ENCODE results near the gene BABAM1. TPM values are rescaled to one million over a fixed set of nuclear protein-coding genes. Genes with fewer than 3 reads are reported as not detected.

BABAM1 gene
- total RNA-seq, 8 experiments from 2014 or later, result 50.6 to 91.4 (median 64.5) TPM

- Histone ChIP-seq H3K4me3 (peak overlapping the region; percentile 57 to 89 (median 61)), H3K27ac (peak overlapping the region; percentile 80 to 84), H3K4me1 (replicated peaks in 1 of 2) (peaks cover 23 to 32% of the 10 kb centered on the region in 2 donors)
- WGBS, 10 experiments, result 0 to 28% (median 7%) methylated on average over 1 to 9 of the region's 21 CpGs; no CpG with 5 or more reads in 3 of the 10 experiments
- in situ Hi-C loops (cut with MboI; ENCODE audit: low pct_unique_long_range_greater_than_20kb in 2 of 9, low sequenced_read_pairs in 9 of 9, unreplicated experiment in 9 of 9), result no loop called here
- ATAC-seq (replicated peaks in 6 of 8), result peak in 3 of 8 experiments; percentile 41 to 53 (median 49)
These were observed 20.4 kb upstream of the BABAM1 start for GRCh38 chr19:17246681-17247425.

- 80 to 84% methylated on average over 2 to 7 of the region's 21 CpGs; no CpG with 5 or more reads in 8 of the 10 experiments for WGBS, 10 experiments
- Histone ChIP-seq H3K27ac (peak overlapping the region in 1 of 2 donors; percentile 84), H3K4me1 (replicated peaks in 1 of 2) (peaks cover 23 to 24% of the 10 kb centered on the region in 2 donors), H3K4me3 (no peak overlapping the region)
- in situ Hi-C loops (cut with MboI; ENCODE audit: low pct_unique_long_range_greater_than_20kb in 2 of 9, low sequenced_read_pairs in 9 of 9, unreplicated experiment in 9 of 9), result no loop called here
- ATAC-seq (replicated peaks in 6 of 8), result peak in 1 of 8 experiments; percentile 7
These were observed 19.0 kb upstream of the BABAM1 start for GRCh38 chr19:17248011-17248776.

GRCh38 chr19:17249887-17250548, 17.2 kb upstream of the BABAM1 start:
- in situ Hi-C loops (cut with MboI; ENCODE audit: low pct_unique_long_range_greater_than_20kb in 2 of 9, low sequenced_read_pairs in 9 of 9, unreplicated experiment in 9 of 9), result no loop called here
- Histone ChIP-seq H3K27ac (no peak overlapping the region), H3K4me3 (no peak overlapping the region), H3K4me1 (replicated peaks in 1 of 2) (peaks cover 19 to 22% of the 10 kb centered on the region in 2 donors)
- ATAC-seq (replicated peaks in 6 of 8), result no peak
- WGBS, 10 experiments, result 88 to 100% (median 98%) methylated on average over 2 to 11 of the region's 15 CpGs; no CpG with 5 or more reads in 4 of the 10 experiments

GRCh38 chr19:17254636-17255035, 12.6 kb upstream of the BABAM1 start:
- ATAC-seq (replicated peaks in 6 of 8), result no peak
- in situ Hi-C loops (cut with MboI; ENCODE audit: low pct_unique_long_range_greater_than_20kb in 2 of 9, low sequenced_read_pairs in 9 of 9, unreplicated experiment in 9 of 9), result no loop called here
- no peak overlapping the region for H3K27ac ChIP-seq
- H3K4me1 ChIP-seq (replicated peaks in 1 of 2), result no peaks in the 10 kb centered on the region
- 40 to 97% (median 87%) methylated on average over 2 to 9 of the region's 10 CpGs; no CpG with 5 or more reads in 1 of the 10 experiments for WGBS, 10 experiments
- H3K4me3 ChIP-seq, result no peak overlapping the region

- in situ Hi-C loops (cut with MboI; ENCODE audit: low pct_unique_long_range_greater_than_20kb in 2 of 9, low sequenced_read_pairs in 9 of 9, unreplicated experiment in 9 of 9), result no loop called here
- Histone ChIP-seq H3K4me3 (no peak overlapping the region), H3K4me1 (replicated peaks in 1 of 2) (no peaks in the 10 kb centered on the region), H3K27ac (no peak overlapping the region)
- 20 to 100% (median 83%) methylated on average over 1 to 5 of the region's 18 CpGs; no CpG with 5 or more reads in 3 of the 10 experiments for WGBS, 10 experiments
- no peak for ATAC-seq (replicated peaks in 6 of 8)
These were observed 12.1 kb upstream of the BABAM1 start for GRCh38 chr19:17255150-17255621.

- no peaks in the 10 kb centered on the region for H3K4me1 ChIP-seq (replicated peaks in 1 of 2)
- in situ Hi-C loops (cut with MboI; ENCODE audit: low pct_unique_long_range_greater_than_20kb in 2 of 9, low sequenced_read_pairs in 9 of 9, unreplicated experiment in 9 of 9), result no loop called here
- ATAC-seq (replicated peaks in 6 of 8), result no peak
- no peak overlapping the region for H3K4me3 ChIP-seq
- WGBS, 10 experiments, result 0 to 83% (median 55%) methylated on average over 1 to 2 of the region's 3 CpGs; no CpG with 5 or more reads in 4 of the 10 experiments
- H3K27ac ChIP-seq, result no peak overlapping the region
These were observed 11.1 kb upstream of the BABAM1 start for GRCh38 chr19:17256130-17256529.

GRCh38 chr19:17259118-17259780, 8.0 kb upstream of the BABAM1 start:
- Histone ChIP-seq H3K27ac (no peak overlapping the region), H3K4me1 (replicated peaks in 1 of 2) (no peaks in the 10 kb centered on the region), H3K4me3 (no peak overlapping the region)
- no peak for ATAC-seq (replicated peaks in 6 of 8)
- in situ Hi-C loops (cut with MboI; ENCODE audit: low pct_unique_long_range_greater_than_20kb in 2 of 9, low sequenced_read_pairs in 9 of 9, unreplicated experiment in 9 of 9), result no loop called here
- 43 to 90% (median 83%) methylated on average over 2 to 4 of the region's 9 CpGs; no CpG with 5 or more reads in 2 of the 10 experiments for whole genome bisulfite sequencing, 10 experiments

GRCh38 chr19:17259934-17260333, 7.3 kb upstream of the BABAM1 start:
- WGBS, 10 experiments, result 20 to 56% methylated on average over 1 of the region's 1 CpG; no CpG with 5 or more reads in 8 of the 10 experiments
- in situ Hi-C loops (cut with MboI; ENCODE audit: low pct_unique_long_range_greater_than_20kb in 2 of 9, low sequenced_read_pairs in 9 of 9, unreplicated experiment in 9 of 9), result no loop called here
- Histone ChIP-seq H3K4me3 (no peak overlapping the region), H3K27ac (no peak overlapping the region), H3K4me1 (replicated peaks in 1 of 2) (no peaks in the 10 kb centered on the region)
- no peak for ATAC-seq (replicated peaks in 6 of 8)

GRCh38 chr19:17260842-17261325, 6.4 kb upstream of the BABAM1 start:
- WGBS, 10 experiments, result 0 to 43% (median 17%) methylated on average over 1 to 14 of the region's 15 CpGs; no CpG with 5 or more reads in 1 of the 10 experiments
- no peaks in the 10 kb centered on the region for H3K4me1 ChIP-seq (replicated peaks in 1 of 2)
- ATAC-seq (replicated peaks in 6 of 8), result peak in 7 of 8 experiments; percentile 40 to 100 (median 98)
- in situ Hi-C loops (cut with MboI; ENCODE audit: low pct_unique_long_range_greater_than_20kb in 2 of 9, low sequenced_read_pairs in 9 of 9, unreplicated experiment in 9 of 9), result no loop called here
- H3K27ac ChIP-seq, result no peak overlapping the region
- H3K4me3 ChIP-seq, result no peak overlapping the region

GRCh38 chr19:17262557-17262956, 4.7 kb upstream of the BABAM1 start:
- peaks cover 4% of the 10 kb centered on the region in 2 donors for H3K4me1 ChIP-seq (replicated peaks in 1 of 2)
- no peak overlapping the region for H3K4me3 ChIP-seq
- no peak overlapping the region for H3K27ac ChIP-seq
- WGBS, 10 experiments, result 20 to 77% (median 72%) methylated on average over 1 to 9 of the region's 16 CpGs; no CpG with 5 or more reads in 6 of the 10 experiments
- no peak for ATAC-seq (replicated peaks in 6 of 8)
- in situ Hi-C loops (cut with MboI; ENCODE audit: low pct_unique_long_range_greater_than_20kb in 2 of 9, low sequenced_read_pairs in 9 of 9, unreplicated experiment in 9 of 9), result no loop called here

GRCh38 chr19:17263712-17264640, 3.3 kb upstream of the BABAM1 start:
- Histone ChIP-seq H3K4me1 (replicated peaks in 1 of 2) (peaks cover 4% of the 10 kb centered on the region in 2 donors), H3K4me3 (no peak overlapping the region), H3K27ac (no peak overlapping the region)
- no peak for ATAC-seq (replicated peaks in 6 of 8)
- in situ Hi-C loops (cut with MboI; ENCODE audit: low pct_unique_long_range_greater_than_20kb in 2 of 9, low sequenced_read_pairs in 9 of 9, unreplicated experiment in 9 of 9), result no loop called here
- 71 to 98% (median 86%) methylated on average over 1 to 12 of the region's 23 CpGs; no CpG with 5 or more reads in 2 of the 10 experiments for WGBS, 10 experiments
